HCT116 (cell line): ENCODE measurements around the gene LRFN4. TPM values are rescaled to one million over a fixed set of nuclear protein-coding genes. Genes with fewer than 3 reads are reported as not detected.

Source experiments
- ATAC-seq: fragments of 200-7000 bp; cut with Tn5 transposase; 2 replicates; pipeline ENCODE4 v1.9.1; 2020; ENCODE audit warnings: mild to moderate bottlenecking, moderate library complexity
- BruUV-seq: library from RNA; stranded (reverse); fragments of 400-500 nt; replicated peaks from 2 replicates; lab custom pipeline; 2021; lab: Mats Ljungman, UMichigan
- CTCF ChIA-PET: fragments of 300-600 bp; sonication (Branson Sonifier 250); formaldehyde crosslinking; loops from one replicate; lab custom pipeline; 2021; ENCODE audit warnings: antibody characterized with exemption; lab: Charles Lee
- POLR2A ChIA-PET: fragments of 300-600, 350-600 bp; sonication (Branson Sonifier 250); formaldehyde crosslinking; loops from one replicate; lab custom pipeline; 2021; ENCODE audit warnings: antibody characterized with exemption; lab: Charles Lee
- RAD21 ChIA-PET, 2 experiments: fragments of 300-600 bp; sonication (Branson Sonifier 250); formaldehyde crosslinking; loops; one replicate each; lab custom pipeline; 2023; ENCODE audit warnings: low total read pairs in 2 of 2; ENCODE audit not compliant: uncharacterized antibody in 2 of 2, unreplicated experiment in 2 of 2, low non-redundant PET in 1 of 2; lab: Charles Lee
- DNase-seq: peaks from one replicate; pipeline ENCODE4 v3.0.0-alpha.2; 2010; ENCODE audit warnings: low read depth, low spot score
- H2AFZ ChIP-seq: fragments of 200-600 bp; shearing (Covaris generic), sonication (generic); 2 replicates; pipeline ENCODE4 v1.6.1; 2017; ENCODE audit warnings: low read depth, mixed run types, mixed read lengths, antibody characterized with exemption, low read length; ENCODE audit not compliant: poor library complexity, severe bottlenecking
- H3K27ac ChIP-seq: 2 replicates; pipeline ENCODE4 v1.5.1; 2012; ENCODE audit warnings: low read depth, low read length
- H3K27me3 ChIP-seq: fragments of 200-600 bp; sonication (generic); 2 replicates; pipeline ENCODE4 v1.6.1; 2016; ENCODE audit warnings: mixed run types, low read length, mixed read lengths; ENCODE audit not compliant: insufficient read depth
- H3K36me3 ChIP-seq, 2 experiments: fragments of 200-500 bp in 1 of 2; fragments of 200-600 bp in 1 of 2; sonication (Bioruptor generic) in 1 of 2; sonication (generic) in 1 of 2; 2 replicates each; pipeline versions ENCODE4 v1.5.1 to v1.6.1; 2014 to 2016; ENCODE audit warnings: low read length in 2 of 2, inconsistent platforms in 1 of 2, mixed read lengths in 1 of 2, mixed run types in 1 of 2; ENCODE audit not compliant: insufficient read depth in 2 of 2, control insufficient read depth in 1 of 2
- H3K4me1 ChIP-seq, 2 experiments: fragments of 200-600 bp in 1 of 2; sonication (generic) in 1 of 2; 2 replicates each; pipeline versions ENCODE4 v1.5.1 to v1.6.1; 2012 to 2017; ENCODE audit warnings: low read length in 2 of 2, inconsistent platforms in 1 of 2, mild to moderate bottlenecking in 1 of 2, mixed read lengths in 1 of 2, mixed run types in 1 of 2, moderate library complexity in 1 of 2; ENCODE audit not compliant: insufficient read depth in 2 of 2, control insufficient read depth in 1 of 2
- H3K4me2 ChIP-seq: fragments of 200-600 bp; sonication (generic); 2 replicates; pipeline ENCODE4 v1.6.1; 2017; ENCODE audit warnings: mixed run types, low read length, mixed read lengths
- H3K4me3 ChIP-seq, 2 experiments: fragments of 200-600 bp in 1 of 2; sonication (generic) in 1 of 2; replicated peaks in 1 of 2; 2 replicates each; pipeline ENCODE4 v1.5.1; 2011 to 2016; ENCODE audit warnings: low read length in 2 of 2, control low read depth in 1 of 2, low read depth in 1 of 2, mild to moderate bottlenecking in 1 of 2, mixed read lengths in 1 of 2, mixed run types in 1 of 2
- H3K79me2 ChIP-seq: fragments of 200-600 bp; sonication (generic); 2 replicates; pipeline ENCODE4 v1.6.1; 2017; ENCODE audit warnings: mild to moderate bottlenecking, mixed run types, low read length, moderate library complexity, mixed read lengths; ENCODE audit not compliant: insufficient read depth
- H3K9ac ChIP-seq: fragments of 200-600 bp; sonication (generic); 2 replicates; pipeline ENCODE4 v1.6.1; 2016; ENCODE audit warnings: low read length, mixed read lengths
- H3K9me2 ChIP-seq: fragments of 200-600 bp; sonication (generic), shearing (Covaris generic); 2 replicates; pipeline ENCODE4 v1.6.1; 2017; ENCODE audit warnings: mixed run types, mild to moderate bottlenecking, moderate library complexity; ENCODE audit not compliant: insufficient read depth
- H3K9me3 ChIP-seq, 2 experiments: fragments of 200-500 bp in 1 of 2; fragments of 200-600 bp in 1 of 2; sonication (Bioruptor generic) in 1 of 2; sonication (generic) in 1 of 2; 2 replicates each; pipeline ENCODE4 v1.6.1; 2014 to 2017; ENCODE audit warnings: low read length in 2 of 2, mixed read lengths in 2 of 2, inconsistent platforms in 1 of 2, low read depth in 1 of 2, mild to moderate bottlenecking in 1 of 2, mixed run types in 1 of 2, moderate library complexity in 1 of 2; ENCODE audit not compliant: control insufficient read depth in 1 of 2, insufficient read depth in 1 of 2
- H4K20me1 ChIP-seq: fragments of 200-600 bp; sonication (generic), shearing (Covaris generic); 2 replicates; pipeline ENCODE4 v1.6.1; 2017; ENCODE audit warnings: mixed run types, mild to moderate bottlenecking, moderate library complexity; ENCODE audit not compliant: insufficient read depth
- ATF3 ChIP-seq: IDR thresholded peaks from 2 replicates; pipeline ENCODE4 v1.6.1; 2012
- CBX3 ChIP-seq: IDR thresholded peaks from 2 replicates; pipeline ENCODE4 v1.6.1; 2012; ENCODE audit warnings: low read depth
- CEBPB ChIP-seq: IDR thresholded peaks from 2 replicates; pipeline ENCODE4 v1.6.1; 2012; ENCODE audit warnings: low read depth
- CTCF ChIP-seq, 3 experiments: fragments of 200-600 bp in 1 of 3; sonication (generic) in 1 of 3; IDR thresholded peaks in 2 of 3; conservative IDR thresholded peaks in 1 of 3; 2 replicates each; pipeline ENCODE4 v1.5.1; 2012 to 2017; ENCODE audit warnings: low read depth in 2 of 3, low read length in 2 of 3, antibody characterized with exemption in 1 of 3, borderline replicate concordance in 1 of 3, control low read depth in 1 of 3, mild to moderate bottlenecking in 1 of 3, mixed read lengths in 1 of 3, mixed run types in 1 of 3, moderate library complexity in 1 of 3; ENCODE audit not compliant: insufficient read depth in 1 of 3
- EGR1 ChIP-seq: IDR thresholded peaks from 2 replicates; pipeline ENCODE4 v1.6.1; 2012; ENCODE audit warnings: low read depth
- ELF1 ChIP-seq: IDR thresholded peaks from 2 replicates; pipeline ENCODE4 v1.6.1; 2012; ENCODE audit warnings: low read depth, borderline replicate concordance
- EZH2 ChIP-seq: fragments of 200-600 bp; sonication (generic); IDR thresholded peaks from 2 replicates; pipeline ENCODE4 v1.6.1; 2017; ENCODE audit warnings: antibody characterized with exemption, mixed run types
- EZH2phosphoT487 ChIP-seq: fragments of 200-600 bp; IDR thresholded peaks from 2 replicates; pipeline ENCODE4 v1.6.1; 2018; ENCODE audit warnings: antibody characterized with exemption, borderline replicate concordance
- FOSL1 ChIP-seq: IDR thresholded peaks from 2 replicates; pipeline ENCODE4 v1.6.1; 2012; ENCODE audit warnings: low read depth
- JUND ChIP-seq: IDR thresholded peaks from 2 replicates; pipeline ENCODE4 v1.6.1; 2012
- POLR2A ChIP-seq: IDR thresholded peaks from 2 replicates; pipeline ENCODE4 v1.7.0; 2011; ENCODE audit warnings: borderline replicate concordance; ENCODE audit not compliant: insufficient read depth, insufficient read length; ENCODE audit errors: extremely low read depth
- RAD21 ChIP-seq: IDR thresholded peaks from 2 replicates; pipeline ENCODE4 v1.6.1; 2012; ENCODE audit warnings: low read depth, mild to moderate bottlenecking
- SIN3A ChIP-seq: IDR thresholded peaks from 2 replicates; pipeline ENCODE4 v1.6.1; 2012; ENCODE audit warnings: low read depth
- TCF7L2 ChIP-seq: IDR thresholded peaks from 2 replicates; pipeline ENCODE4 v1.7.0; 2011; ENCODE audit warnings: borderline replicate concordance, inconsistent platforms; ENCODE audit not compliant: insufficient read depth, insufficient read length; ENCODE audit errors: extremely low read depth
- YY1 ChIP-seq: IDR thresholded peaks from 2 replicates; pipeline ENCODE4 v1.6.1; 2011; ENCODE audit warnings: low read length, low read depth, moderate library complexity, mild to moderate bottlenecking; ENCODE audit not compliant: insufficient replicate concordance; ENCODE audit errors: extremely low read depth
- ZFX ChIP-seq: fragments of 450-650 bp; IDR thresholded peaks from 2 replicates; pipeline ENCODE4 v1.6.1; 2017
- ZNF274 ChIP-seq: fragments of 200-500 bp; sonication (Bioruptor generic); IDR thresholded peaks from 2 replicates; pipeline ENCODE4 v1.6.1; 2014; ENCODE audit warnings: mild to moderate bottlenecking, low read depth, low read length, inconsistent platforms
- intact Hi-C: fragments of 100-400 bp; cut with micrococcal nuclease; formaldehyde crosslinking; loops from 2 replicates; pipeline ENCODE4 v1.10.0; 2022
- total RNA-seq: library from RNA; stranded (reverse); gene quantifications from one replicate; pipeline ENCODE4 v1.2.1, GENCODE V29; 2021; ENCODE audit not compliant: unreplicated experiment

The LRFN4 gene
- total RNA-seq, 1 experiment from 2014 or later: 55.4 TPM

GRCh38 chr11:66870616-66871520, 14.0 kb downstream of the LRFN4 start:
- no peaks in the 10 kb centered on the region for H3K79me2 ChIP-seq
- ATAC-seq: no peak
- CTCF ChIA-PET: no interaction called here
- TF ChIP-seq CEBPB: no peak
- TF ChIP-seq SIN3A: no peak
- no peak for TF ChIP-seq ELF1
- no peak for TF ChIP-seq ZNF274
- no peak for TF ChIP-seq TCF7L2
- no peak for TF ChIP-seq EZH2
- TF ChIP-seq ATF3: no peak
- no peak for TF ChIP-seq RAD21
- TF ChIP-seq CBX3: no peak
- no peak for TF ChIP-seq POLR2A
- TF ChIP-seq, all 23 proteins: peak for 0
- Histone ChIP-seq H3K9me3 (no peaks in the 10 kb centered on the region), H3K4me3 (no peak overlapping the region), H3K9me2 (no peaks in the 10 kb centered on the region), H3K27ac (no peak overlapping the region), H3K9ac (no peak overlapping the region), H3K4me2 (no peak overlapping the region), H2AFZ (no peak overlapping the region), H3K36me3 (no peaks in the 10 kb centered on the region; a peak in 1 of 4 replicates), H3K27me3 (no peaks in the 10 kb centered on the region), H4K20me1 (no peaks in the 10 kb centered on the region), H3K4me1 (peaks cover 7 to 23% of the 10 kb centered on the region in 2 experiments; a peak in 3 of 4 replicates)
- no peak for DNase-seq
- POLR2A ChIA-PET: no interaction called here
- intact Hi-C loops: no loop called here
- BruUV-seq: no TSS peak
- RAD21 ChIA-PET: no interaction called here

GRCh38 chr11:66871521-66871901, 14.6 kb downstream of the LRFN4 start:
- H3K4me1 ChIP-seq: peaks cover 7 to 23% of the 10 kb centered on the region in 2 experiments; a peak in 3 of 4 replicates
- no TSS peak for BruUV-seq
- TF ChIP-seq FOSL1 (no peak), ELF1 (no peak), EZH2phosphoT487 (no peak), POLR2A (no peak), SIN3A (no peak), YY1 (no peak), CTCF (IDR thresholded peaks at IDR 0.05 in 2 of 3, conservative IDR thresholded peaks at IDR 0.05 in 1 of 3; ENCODE audit: borderline replicate concordance in 1 of 3, insufficient read depth in 1 of 3, low read depth in 2 of 3, low read length in 2 of 3) (no peak), EZH2 (no peak), ZFX (no peak), EGR1 (no peak), JUND (no peak), ZNF274 (no peak), TCF7L2 (no peak)

More at GRCh38 chr11:66871521-66871901, 14.6 kb downstream of the LRFN4 start:
- Histone ChIP-seq H3K9me3 (no peaks in the 10 kb centered on the region), H3K79me2 (no peaks in the 10 kb centered on the region), H2AFZ (no peak overlapping the region), H3K27ac (no peak overlapping the region), H3K9ac (no peak overlapping the region), H3K4me3 (no peak overlapping the region), H3K4me2 (no peak overlapping the region), H3K9me2 (no peaks in the 10 kb centered on the region), H3K36me3 (no peaks in the 10 kb centered on the region; a peak in 1 of 4 replicates), H3K27me3 (no peaks in the 10 kb centered on the region), H4K20me1 (no peaks in the 10 kb centered on the region)
- CTCF ChIA-PET: no interaction called here
- ATAC-seq: no peak
- DNase-seq: no peak
- POLR2A ChIA-PET: no interaction called here
- intact Hi-C loops: no loop called here
- RAD21 ChIA-PET: no interaction called here
